Measurements from ENCODE around the gene NT5C3B. TPM values are rescaled to one million over a fixed set of nuclear protein-coding genes. Genes with fewer than 3 reads are reported as not detected.

The NT5C3B gene
- total RNA-seq (2021) (48.8 and 51.1 TPM in 2 replicates), Bru-seq, nascent RNA (percentile 57 among the genes with signal in this experiment), BruChase-seq, experiment 1, labeled RNA remaining after a 2-hour chase (percentile 60 among the genes with signal in this experiment), BruChase-seq, experiment 2, labeled RNA remaining after a 6-hour chase (percentile 69 among the genes with signal in this experiment)
- long read RNA-seq, transcript NT5C3B-216 (8 exons, 1,534 nt), result major isoform, 63 of 95 reads
- long read RNA-seq, transcript NT5C3B-203 (9 exons, 975 nt), result minor isoform, 10 of 95 reads
- long read RNA-seq, partial matches to known transcripts, result 3 of 95 reads
- long read RNA-seq, other reads (novel, unspliced or antisense), result 16 of 95 reads

DNA sequence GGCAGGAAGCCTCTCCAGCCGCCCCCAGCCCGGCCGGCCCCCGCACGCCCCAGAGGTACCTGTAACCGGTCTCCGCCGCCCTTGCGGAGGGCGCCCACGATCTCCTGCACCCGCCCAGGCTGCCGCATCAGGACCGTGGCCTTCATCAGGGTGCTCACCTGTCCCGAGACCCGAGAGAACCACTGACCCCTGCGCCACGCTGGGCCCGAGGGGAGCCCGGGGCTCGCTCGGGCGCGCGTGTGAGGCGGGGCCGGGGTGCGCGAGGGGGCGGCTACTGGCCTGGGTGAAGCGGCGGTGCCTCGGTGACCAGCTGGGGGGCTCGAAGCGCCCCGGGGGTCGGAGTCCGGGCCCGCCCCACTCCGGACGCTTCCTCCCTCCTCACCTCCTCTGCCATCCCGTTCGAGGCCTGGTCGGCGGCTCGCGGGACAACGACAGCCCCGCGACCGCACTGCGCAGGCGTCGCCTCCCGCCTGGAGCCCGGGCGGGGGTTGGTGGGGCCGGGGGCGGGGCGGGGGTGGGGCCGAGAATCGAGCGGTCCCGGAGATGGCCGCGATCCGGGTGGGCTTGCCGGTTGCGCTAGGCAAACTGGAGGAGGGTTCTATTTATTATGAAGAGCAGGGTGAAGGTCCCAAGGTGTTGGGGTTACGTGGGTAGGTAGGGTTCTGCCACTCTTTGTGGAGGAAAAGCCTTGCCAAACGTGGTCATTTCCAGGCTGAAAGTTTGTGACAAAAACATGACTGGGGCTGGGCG is at the start of gene NT5C3B:
Gene NT5C3B, minus strand, starts transcription at position 433 of the 750 bp plus-strand sequence. Its CDS starts 39 bp downstream, at position 394.
- no peaks in the 10 kb centered on the region for H3K9me2 ChIP-seq (ENCODE audit: insufficient read depth)
- 0 out of 2 replicates have a peak, but pooled peaks cover 8% of the 10 kb centered on the region for H3K36me3 ChIP-seq (ENCODE audit: low read depth)
- peak within 1 kb of the TSS; percentile 93 for H3K4me3 ChIP-seq
- no peaks in the 10 kb centered on the region for H4K20me1 ChIP-seq (ENCODE audit: insufficient read depth)
- peaks cover 11% of the 10 kb centered on the region for H3K4me1 ChIP-seq (replicated peaks; ENCODE audit: insufficient read depth)
- BruUV-seq (replicated peaks), result no TSS peak
- no peaks in the 10 kb centered on the region for H3F3A ChIP-seq (ENCODE audit: insufficient read depth, low read depth)
- intact Hi-C loops (cut with micrococcal nuclease; ENCODE audit: unreplicated experiment), result no loop called here
- peak within 1 kb of the TSS; percentile 93 for H3K4me2 ChIP-seq
- peak within 1 kb of the TSS; percentile 100 for H2AFZ ChIP-seq
- H3K27me3 ChIP-seq (ENCODE audit: insufficient read depth, low read depth), result no peaks in the 10 kb centered on the region
- H3K79me2 ChIP-seq (ENCODE audit: low read depth), result 0 out of 2 replicates have a peak, but pooled peaks cover 8% of the 10 kb centered on the region
- no peaks in the 10 kb centered on the region for H3K9me3 ChIP-seq (ENCODE audit: insufficient read depth, low read depth)
- POLR2A ChIA-PET (ENCODE audit: unreplicated experiment), result interaction anchor here (0.6 kb wide), 1 partner anchor 154 kb away, joined by 5 read pairs; no protein-coding TSS in a partner anchor
- CTCF ChIA-PET, result no interaction called here
- TF ChIP-seq EZH2 (IDR thresholded peaks at IDR 0.05; ENCODE audit: low read depth), result no peak
- H3K27ac ChIP-seq, result no peak within 1 kb of the TSS
- peak in 1 of 2 experiments; percentile 55 for DNase-seq

DNA sequence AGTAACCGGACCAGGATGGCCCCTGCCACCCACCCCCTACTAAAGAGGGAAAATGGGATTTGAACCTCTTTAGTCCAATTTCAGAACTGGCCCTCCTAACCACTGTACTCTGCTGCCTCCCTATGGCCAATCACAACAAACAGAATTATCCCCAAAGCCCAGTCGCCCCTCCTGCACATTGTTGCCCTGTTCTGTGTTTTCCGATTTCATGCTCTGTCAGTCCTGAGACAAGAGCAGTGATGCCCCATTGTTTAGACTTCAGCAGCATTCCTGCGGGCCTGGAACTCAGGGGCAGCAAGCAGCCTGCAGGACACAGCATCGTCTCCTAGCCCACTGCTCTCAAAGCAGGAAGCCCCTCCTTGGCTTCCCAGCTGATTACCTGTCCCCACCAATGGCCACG is 49.7 kb upstream of the NT5C3B start:
- Histone ChIP-seq H3F3A (ENCODE audit: insufficient read depth, low read depth) (peaks cover 39% of the 10 kb centered on the region; the same call in 1 of the 2 replicates), H4K20me1 (ENCODE audit: insufficient read depth) (no peaks in the 10 kb centered on the region), H3K9me2 (ENCODE audit: insufficient read depth) (no peaks in the 10 kb centered on the region), H3K36me3 (ENCODE audit: low read depth) (peaks cover 12% of the 10 kb centered on the region; the same call in 1 of the 2 replicates), H3K27ac (no peak overlapping the region), H3K9me3 (ENCODE audit: insufficient read depth, low read depth) (no peaks in the 10 kb centered on the region), H3K4me2 (no peak overlapping the region), H2AFZ (no peak overlapping the region), H3K4me1 (replicated peaks; ENCODE audit: insufficient read depth) (no peaks in the 10 kb centered on the region), H3K4me3 (no peak overlapping the region), H3K79me2 (ENCODE audit: low read depth) (no peaks in the 10 kb centered on the region), H3K27me3 (ENCODE audit: insufficient read depth, low read depth) (no peaks in the 10 kb centered on the region)
- CTCF ChIA-PET, result interaction anchor here (0.6 kb wide), 1 partner anchor 46 kb away, joined by 3 read pairs; no protein-coding TSS in a partner anchor
- intact Hi-C loops (cut with micrococcal nuclease; ENCODE audit: unreplicated experiment), result loop anchor here (5.0 kb wide), 1 partner anchor 148 kb away; no protein-coding TSS in a partner anchor
- TF ChIP-seq, protein P1, sequence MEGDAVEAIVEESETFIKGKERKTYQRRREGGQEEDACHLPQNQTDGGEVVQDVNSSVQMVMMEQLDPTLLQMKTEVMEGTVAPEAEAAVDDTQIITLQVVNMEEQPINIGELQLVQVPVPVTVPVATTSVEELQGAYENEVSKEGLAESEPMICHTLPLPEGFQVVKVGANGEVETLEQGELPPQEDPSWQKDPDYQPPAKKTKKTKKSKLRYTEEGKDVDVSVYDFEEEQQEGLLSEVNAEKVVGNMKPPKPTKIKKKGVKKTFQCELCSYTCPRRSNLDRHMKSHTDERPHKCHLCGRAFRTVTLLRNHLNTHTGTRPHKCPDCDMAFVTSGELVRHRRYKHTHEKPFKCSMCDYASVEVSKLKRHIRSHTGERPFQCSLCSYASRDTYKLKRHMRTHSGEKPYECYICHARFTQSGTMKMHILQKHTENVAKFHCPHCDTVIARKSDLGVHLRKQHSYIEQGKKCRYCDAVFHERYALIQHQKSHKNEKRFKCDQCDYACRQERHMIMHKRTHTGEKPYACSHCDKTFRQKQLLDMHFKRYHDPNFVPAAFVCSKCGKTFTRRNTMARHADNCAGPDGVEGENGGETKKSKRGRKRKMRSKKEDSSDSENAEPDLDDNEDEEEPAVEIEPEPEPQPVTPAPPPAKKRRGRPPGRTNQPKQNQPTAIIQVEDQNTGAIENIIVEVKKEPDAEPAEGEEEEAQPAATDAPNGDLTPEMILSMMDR (conservative IDR thresholded peaks at IDR 0.05), result peak; percentile 56; the same call in 1 of the 2 replicates
- no peak for TF ChIP-seq EZH2 (IDR thresholded peaks at IDR 0.05; ENCODE audit: low read depth)
- BruUV-seq (replicated peaks), result no TSS peak
- DNase-seq, result no peak
- POLR2A ChIA-PET (ENCODE audit: unreplicated experiment), result no interaction called here

DNA sequence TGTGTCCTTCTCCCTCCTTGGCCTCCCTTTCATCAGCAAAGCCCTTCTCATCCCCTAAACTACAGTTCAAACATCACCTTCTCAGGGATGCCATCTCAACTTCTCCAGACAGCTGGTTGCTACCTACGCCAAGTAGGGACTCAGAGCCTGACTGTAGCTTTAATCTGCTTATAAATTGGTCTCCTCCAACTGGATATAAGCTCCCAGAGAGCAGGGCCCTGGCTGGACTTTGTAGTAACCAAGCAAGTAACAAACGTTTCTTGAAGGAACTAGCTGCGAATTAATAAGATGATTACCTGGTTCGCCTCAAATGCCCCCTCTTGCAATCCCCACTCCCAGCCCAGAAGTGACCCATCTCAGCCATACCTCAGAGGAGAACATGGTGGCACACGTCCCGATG is 46.7 kb upstream of the NT5C3B start:
- intact Hi-C loops (cut with micrococcal nuclease; ENCODE audit: unreplicated experiment), result no loop called here
- Histone ChIP-seq H3K4me1 (replicated peaks; ENCODE audit: insufficient read depth) (no peaks in the 10 kb centered on the region), H3K9me2 (ENCODE audit: insufficient read depth) (no peaks in the 10 kb centered on the region), H3K27ac (no peak overlapping the region), H4K20me1 (ENCODE audit: insufficient read depth) (peaks cover 6% of the 10 kb centered on the region; the same call in 1 of the 2 replicates), H3K79me2 (ENCODE audit: low read depth) (no peaks in the 10 kb centered on the region), H3K9me3 (ENCODE audit: insufficient read depth, low read depth) (no peaks in the 10 kb centered on the region), H3K27me3 (ENCODE audit: insufficient read depth, low read depth) (no peaks in the 10 kb centered on the region), H2AFZ (no peak overlapping the region), H3K36me3 (ENCODE audit: low read depth) (peaks cover 24% of the 10 kb centered on the region), H3K4me3 (no peak overlapping the region), H3F3A (ENCODE audit: insufficient read depth, low read depth) (peaks cover 30% of the 10 kb centered on the region; the same call in 1 of the 2 replicates), H3K4me2 (no peak overlapping the region)
- no peak for TF ChIP-seq EZH2 (IDR thresholded peaks at IDR 0.05; ENCODE audit: low read depth)
- TF ChIP-seq, protein P1 (conservative IDR thresholded peaks at IDR 0.05), result no peak
- no TSS peak for BruUV-seq (replicated peaks)
- CTCF ChIA-PET, result no interaction called here
- DNase-seq, result no peak
- POLR2A ChIA-PET (ENCODE audit: unreplicated experiment), result no interaction called here
